Stomach smooth muscle (tissue), 2 donors: Measurements from ENCODE around the gene JAZF1.

Experiments
- H3K27ac ChIP-seq: one replicate; pipeline ENCODE4 v1.7.0; 2013; ENCODE audit warnings: mild to moderate bottlenecking, low read length, inconsistent platforms
- H3K27me3 ChIP-seq, 2 donors: one replicate each; pipeline ENCODE4 v1.7.0; 2013; ENCODE audit warnings: low read length in 2 of 2; ENCODE audit not compliant: insufficient read depth in 2 of 2, control insufficient read depth in 1 of 2
- H3K36me3 ChIP-seq, 2 donors: one replicate each; pipeline ENCODE4 v1.7.0; 2013; ENCODE audit warnings: low read length in 2 of 2; ENCODE audit not compliant: control insufficient read depth in 2 of 2, insufficient read depth in 2 of 2
- H3K4me1 ChIP-seq: one replicate; pipeline ENCODE4 v1.7.0; 2013; ENCODE audit warnings: low read length; ENCODE audit not compliant: control insufficient read depth, insufficient read depth
- H3K4me3 ChIP-seq, 2 donors: one replicate each; pipeline ENCODE4 v1.7.0; 2013; ENCODE audit warnings: low read length in 2 of 2
- H3K9ac ChIP-seq, 2 donors: one replicate each; pipeline ENCODE4 v1.7.0; 2013; ENCODE audit warnings: low read length in 2 of 2, mild to moderate bottlenecking in 1 of 2
- H3K9me3 ChIP-seq, 2 donors: one replicate each; pipeline ENCODE4 v1.7.0; 2013; ENCODE audit warnings: low read length in 2 of 2; ENCODE audit not compliant: control insufficient read depth in 2 of 2
- donor health status: healthy.
- donor health status: Pancreatic carcinoma.

The JAZF1 gene

DNA sequence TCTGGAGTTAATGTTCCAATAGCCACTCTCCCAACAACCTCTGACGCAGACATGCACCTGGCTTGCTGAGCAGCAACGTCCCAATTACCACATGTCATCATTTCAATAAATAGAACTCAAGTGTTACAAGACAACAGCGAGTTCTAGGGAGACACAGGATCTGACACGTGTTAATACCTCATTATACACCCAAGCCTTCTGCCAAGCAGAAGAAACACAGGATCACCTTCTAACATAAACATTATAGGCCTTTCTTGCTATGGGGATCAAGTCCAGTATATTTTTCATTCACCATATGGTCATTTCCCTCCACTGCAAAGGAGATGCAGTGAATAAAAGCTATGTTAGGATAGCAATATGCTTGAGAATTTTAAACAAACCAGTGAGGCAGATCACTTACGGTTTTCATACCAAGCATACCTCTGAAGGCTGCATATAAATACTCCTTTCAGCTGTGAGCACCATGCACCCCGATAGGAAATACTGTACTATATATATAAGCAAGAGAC is 74.2 kb downstream of the JAZF1 start:
- Histone ChIP-seq H3K9me3 (no peaks in the 10 kb centered on the region), H3K27me3 (no peaks in the 10 kb centered on the region), H3K4me1 (peaks cover 19% of the 10 kb centered on the region), H3K36me3 (no peaks in the 10 kb centered on the region), H3K4me3 (peak overlapping the region; percentile 3 to 8), H3K9ac (no peak overlapping the region), H3K27ac (peak overlapping the region; percentile 31)

DNA sequence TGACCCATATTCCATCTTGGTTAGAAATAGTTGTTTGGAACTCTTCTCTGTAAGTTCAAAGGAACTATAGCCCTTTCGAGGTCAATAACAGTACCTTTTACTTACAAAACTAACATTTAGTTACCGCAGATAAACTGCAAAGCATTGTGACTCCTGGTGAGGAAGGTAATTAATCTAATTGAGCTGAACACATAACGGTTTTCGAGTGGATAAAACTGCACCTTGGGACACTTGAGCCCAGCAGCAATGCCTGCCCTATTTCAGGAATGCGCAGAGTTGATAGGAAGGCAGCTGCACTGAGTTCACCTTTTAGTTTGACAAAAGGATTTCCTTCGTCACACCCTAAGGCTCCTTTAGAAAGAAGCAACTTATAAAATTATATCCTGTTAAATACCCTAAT is 75.4 kb downstream of the JAZF1 start:
- peak overlapping the region; percentile 8 to 52 for H3K4me3 ChIP-seq
- no peaks in the 10 kb centered on the region for H3K9me3 ChIP-seq
- no peaks in the 10 kb centered on the region for H3K27me3 ChIP-seq
- no peak overlapping the region for H3K27ac ChIP-seq
- peaks cover 19% of the 10 kb centered on the region for H3K4me1 ChIP-seq
- H3K36me3 ChIP-seq: no peaks in the 10 kb centered on the region
- H3K9ac ChIP-seq: peak overlapping the region in 1 of 2 donors; percentile 30

DNA sequence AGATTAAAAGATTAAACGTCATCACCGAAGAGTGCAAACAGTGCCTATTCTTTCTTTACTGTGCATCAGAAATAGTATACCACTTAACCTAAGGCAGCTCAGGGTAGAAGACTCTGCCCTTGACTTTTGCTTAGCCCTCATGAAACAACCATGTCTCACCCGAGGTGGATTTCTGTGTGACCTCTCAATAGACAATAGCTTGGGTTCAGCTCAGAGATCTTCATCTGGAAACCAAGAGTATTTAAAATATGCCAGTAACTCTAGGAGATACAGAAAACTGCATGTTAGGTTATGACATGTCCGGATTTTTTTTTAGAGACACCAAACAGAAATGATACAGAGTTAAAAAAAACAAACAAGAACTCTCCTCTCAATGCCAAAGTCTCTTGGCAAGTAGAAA is 75.8 kb downstream of the JAZF1 start:
- peaks cover 19% of the 10 kb centered on the region for H3K4me1 ChIP-seq
- H3K9ac ChIP-seq: no peak overlapping the region
- no peak overlapping the region for H3K4me3 ChIP-seq
- H3K27me3 ChIP-seq: no peaks in the 10 kb centered on the region
- no peak overlapping the region for H3K27ac ChIP-seq
- H3K36me3 ChIP-seq: no peaks in the 10 kb centered on the region
- no peaks in the 10 kb centered on the region for H3K9me3 ChIP-seq

DNA sequence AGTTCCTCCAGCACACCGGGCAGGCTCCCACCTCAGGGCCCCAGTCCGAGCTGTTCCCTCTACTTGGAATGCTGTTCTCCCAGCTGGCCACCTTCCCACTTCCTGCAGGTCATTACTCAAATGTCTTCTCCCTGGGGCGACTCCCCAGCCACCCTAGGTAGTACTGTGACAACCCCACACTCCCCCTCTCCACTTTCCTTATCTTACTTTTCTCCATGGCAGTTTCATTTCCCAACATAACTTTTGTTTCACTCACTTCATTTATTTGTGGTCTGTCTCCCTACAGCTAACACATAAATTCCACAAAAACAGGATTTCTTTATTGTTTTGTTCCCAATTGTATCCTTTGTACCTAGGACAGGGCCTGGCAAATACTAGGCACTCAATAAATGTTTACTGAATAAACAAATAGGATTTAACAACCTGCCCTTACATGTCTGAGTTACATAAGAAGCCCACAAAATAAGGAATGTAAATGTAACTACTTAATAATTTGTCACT is 76.5 kb downstream of the JAZF1 start:
- Histone ChIP-seq H3K9ac (no peak overlapping the region), H3K36me3 (no peaks in the 10 kb centered on the region), H3K9me3 (no peaks in the 10 kb centered on the region), H3K4me3 (no peak overlapping the region), H3K27ac (no peak overlapping the region), H3K27me3 (no peaks in the 10 kb centered on the region), H3K4me1 (peaks cover 19% of the 10 kb centered on the region)

DNA sequence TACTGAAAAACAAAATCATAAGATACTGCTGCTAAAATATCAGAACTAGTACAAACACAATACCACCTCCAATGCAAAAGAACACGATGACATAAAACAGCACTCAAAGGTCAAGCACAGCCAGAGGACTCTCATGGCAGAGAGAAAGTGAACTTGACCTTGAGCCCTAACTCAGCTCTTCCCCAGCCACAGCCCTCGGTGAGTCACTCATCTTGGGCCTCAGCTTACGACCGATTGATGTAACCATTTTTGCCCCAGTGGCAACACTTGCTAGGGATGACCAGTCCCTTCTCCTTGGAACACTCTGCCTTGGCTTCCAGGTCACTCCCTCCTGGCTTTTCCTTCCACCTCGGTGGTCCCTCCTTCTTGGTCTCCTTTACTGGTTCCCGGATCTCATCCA is 77.8 kb downstream of the JAZF1 start:
- H3K36me3 ChIP-seq: no peaks in the 10 kb centered on the region
- H3K27ac ChIP-seq: no peak overlapping the region
- no peak overlapping the region for H3K4me3 ChIP-seq
- no peak overlapping the region for H3K9ac ChIP-seq
- H3K9me3 ChIP-seq: no peaks in the 10 kb centered on the region
- H3K27me3 ChIP-seq: no peaks in the 10 kb centered on the region
- H3K4me1 ChIP-seq: peaks cover 11% of the 10 kb centered on the region

DNA sequence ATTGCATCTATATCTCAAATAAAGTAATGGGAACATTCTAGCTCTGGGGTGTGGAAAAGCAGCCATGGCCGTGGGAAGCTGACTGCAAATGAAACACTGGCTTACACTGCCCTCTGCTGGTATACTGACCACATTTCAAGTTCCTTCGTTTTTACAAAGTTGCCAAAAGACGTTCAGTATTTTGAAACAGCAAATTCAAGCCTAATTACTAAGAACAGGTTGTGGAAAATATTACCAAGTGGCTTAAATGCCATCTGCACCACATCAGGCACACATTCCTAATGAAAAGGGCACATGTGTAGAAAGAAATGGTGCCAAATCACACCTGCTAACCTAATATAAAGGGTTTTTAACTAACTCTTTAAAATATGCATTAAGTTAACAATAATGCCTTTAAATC is 83.9 kb downstream of the JAZF1 start:
- Histone ChIP-seq H3K36me3 (no peaks in the 10 kb centered on the region), H3K9ac (peak overlapping the region in 1 of 2 donors; percentile 48), H3K27me3 (no peaks in the 10 kb centered on the region), H3K4me3 (peak overlapping the region in 1 of 2 donors; percentile 15), H3K4me1 (peaks cover 10% of the 10 kb centered on the region), H3K9me3 (no peaks in the 10 kb centered on the region), H3K27ac (no peak overlapping the region)

DNA sequence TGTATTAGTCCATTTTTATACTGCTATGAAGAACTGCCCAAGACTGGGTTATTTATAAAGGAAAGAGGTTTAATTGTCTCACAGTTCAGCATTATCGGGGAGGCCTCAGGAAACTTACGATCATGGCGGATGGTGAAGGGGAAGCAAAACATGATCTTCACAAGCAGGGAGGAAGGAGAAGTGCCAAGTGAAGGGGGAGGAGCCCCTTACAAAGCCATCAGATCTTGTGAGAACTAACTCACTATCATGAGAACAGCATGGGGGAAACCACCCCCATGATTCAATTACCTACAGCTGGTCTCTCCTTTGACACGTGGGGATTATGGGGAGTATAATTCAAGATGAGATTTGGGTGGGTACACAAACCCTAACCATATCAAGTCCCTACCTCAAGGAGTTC is 85.4 kb downstream of the JAZF1 start:
- no peaks in the 10 kb centered on the region for H3K9me3 ChIP-seq
- peaks cover 10% of the 10 kb centered on the region for H3K4me1 ChIP-seq
- H3K4me3 ChIP-seq: no peak overlapping the region
- H3K27ac ChIP-seq: no peak overlapping the region
- H3K9ac ChIP-seq: no peak overlapping the region
- no peaks in the 10 kb centered on the region for H3K27me3 ChIP-seq
- H3K36me3 ChIP-seq: no peaks in the 10 kb centered on the region

DNA sequence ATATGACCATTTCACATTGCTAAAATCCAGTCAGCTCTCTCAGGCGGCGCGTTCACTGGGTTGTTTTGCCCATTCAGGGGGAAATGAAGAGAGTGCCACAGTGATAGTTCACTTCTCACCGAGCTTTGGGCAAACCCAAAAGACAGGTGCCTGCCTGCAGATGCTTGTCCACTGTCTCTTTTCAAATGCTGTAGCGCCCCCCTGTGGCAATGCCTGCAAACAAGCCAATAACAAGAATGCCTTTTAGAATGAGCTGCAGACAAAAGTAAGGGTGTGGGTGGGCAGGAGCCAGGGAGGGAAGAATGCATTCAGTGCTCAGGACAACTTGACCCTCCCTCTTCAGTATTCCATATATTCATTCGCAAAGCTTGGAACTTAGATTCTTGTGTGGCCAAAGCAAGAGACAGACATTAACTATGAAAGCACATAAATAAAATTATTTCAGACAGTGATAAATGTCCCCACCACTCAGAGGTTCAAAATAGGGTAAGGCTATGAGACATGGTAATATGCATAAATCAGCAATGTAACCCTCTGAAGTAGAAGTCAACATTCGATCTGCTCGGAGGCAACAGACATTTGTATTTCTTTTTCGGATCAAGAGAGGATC is 86.9 kb downstream of the JAZF1 start:
- H3K9me3 ChIP-seq: no peaks in the 10 kb centered on the region
- no peak overlapping the region for H3K9ac ChIP-seq
- peak overlapping the region; percentile 40 to 41 for H3K4me3 ChIP-seq
- H3K36me3 ChIP-seq: no peaks in the 10 kb centered on the region
- no peaks in the 10 kb centered on the region for H3K27me3 ChIP-seq
- no peak overlapping the region for H3K27ac ChIP-seq
- peaks cover 10% of the 10 kb centered on the region for H3K4me1 ChIP-seq

DNA sequence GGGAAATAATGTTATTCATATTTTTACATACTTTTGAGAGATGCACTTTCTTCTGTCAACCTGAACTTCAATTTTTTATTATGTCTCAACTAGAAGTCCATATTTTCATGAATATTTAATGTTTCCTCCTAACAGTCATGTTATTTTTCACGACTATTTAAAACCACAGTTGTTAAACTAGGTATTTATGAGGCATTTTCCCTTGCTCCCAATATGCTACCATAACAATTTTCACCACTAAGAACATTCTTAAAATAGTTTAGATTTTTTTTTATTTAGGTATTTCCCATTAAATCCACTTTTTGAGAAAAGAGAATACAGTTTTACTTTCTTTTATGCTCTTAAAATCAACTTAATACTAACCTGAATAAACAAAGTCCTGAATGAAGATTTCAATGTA is 89.4 kb downstream of the JAZF1 start:
- H3K4me1 ChIP-seq: peaks cover 10% of the 10 kb centered on the region
- no peak overlapping the region for H3K27ac ChIP-seq
- H3K4me3 ChIP-seq: no peak overlapping the region
- no peaks in the 10 kb centered on the region for H3K36me3 ChIP-seq
- H3K27me3 ChIP-seq: no peaks in the 10 kb centered on the region
- no peaks in the 10 kb centered on the region for H3K9me3 ChIP-seq
- H3K9ac ChIP-seq: no peak overlapping the region

DNA sequence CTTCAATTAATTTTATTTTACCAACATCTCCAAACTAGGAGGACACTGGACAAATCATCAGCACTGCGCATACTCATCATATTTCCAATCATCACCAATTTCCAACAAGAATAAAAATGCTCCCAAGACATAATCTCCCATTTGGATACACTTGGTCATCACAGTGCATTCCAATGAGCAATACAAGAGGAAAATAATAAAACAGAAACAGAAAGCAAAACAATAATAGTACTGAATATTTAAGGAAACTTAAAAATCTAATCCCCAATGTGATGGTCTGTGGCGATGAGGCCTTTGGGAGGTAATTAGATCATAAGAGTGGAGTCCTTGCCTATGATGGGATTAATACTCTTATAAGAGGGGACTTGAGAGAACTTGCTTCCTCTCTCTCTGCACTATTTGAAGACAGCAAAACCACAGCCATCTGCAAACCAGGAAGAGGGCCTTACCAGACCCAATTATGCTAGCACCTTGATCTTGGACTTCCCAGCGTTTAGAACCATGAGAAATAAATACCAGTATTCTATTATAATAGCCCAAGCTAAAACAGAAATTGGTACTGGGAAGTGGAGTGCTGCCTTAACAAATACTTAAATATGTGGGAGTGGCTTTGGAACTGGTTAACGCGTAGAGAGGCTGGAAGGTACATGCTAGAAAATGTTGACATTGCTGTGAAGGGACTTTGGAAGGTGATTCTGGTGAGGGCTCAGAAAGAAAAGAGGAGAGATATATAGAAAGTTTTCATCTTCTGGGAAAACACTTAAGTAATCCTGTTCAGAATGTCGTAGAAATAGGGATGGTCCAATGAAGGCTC is 91.5 kb downstream of the JAZF1 start:
- no peaks in the 10 kb centered on the region for H3K27me3 ChIP-seq
- no peak overlapping the region for H3K27ac ChIP-seq
- H3K9me3 ChIP-seq: no peaks in the 10 kb centered on the region
- H3K36me3 ChIP-seq: no peaks in the 10 kb centered on the region
- no peak overlapping the region for H3K9ac ChIP-seq
- H3K4me3 ChIP-seq: no peak overlapping the region
- peaks cover 5% of the 10 kb centered on the region for H3K4me1 ChIP-seq

DNA sequence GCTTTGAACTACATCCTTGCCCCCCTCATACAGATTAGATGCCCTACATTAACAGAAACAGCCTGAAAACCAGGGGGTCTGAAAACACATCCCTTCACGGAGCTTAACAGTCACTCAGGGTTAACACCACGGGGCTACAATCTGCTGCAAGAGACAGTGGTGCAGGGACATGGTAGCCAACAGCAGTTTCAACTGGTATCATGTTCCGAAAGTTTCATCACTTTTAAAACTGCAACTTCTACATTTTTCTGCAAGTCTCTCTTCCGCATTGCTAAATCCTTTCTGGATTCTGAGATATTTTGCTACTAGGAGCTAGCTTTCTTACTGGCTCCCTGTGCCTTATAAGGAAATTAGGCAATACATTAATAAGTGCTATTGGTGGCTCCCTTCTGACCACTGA is 92.6 kb downstream of the JAZF1 start:
- peaks cover 6% of the 10 kb centered on the region for H3K4me1 ChIP-seq

More for the DNA sequence above, 92.6 kb downstream of the JAZF1 start:
- Histone ChIP-seq H3K36me3 (no peaks in the 10 kb centered on the region), H3K9ac (no peak overlapping the region), H3K9me3 (no peaks in the 10 kb centered on the region), H3K4me3 (no peak overlapping the region), H3K27ac (no peak overlapping the region), H3K27me3 (no peaks in the 10 kb centered on the region)
